ENCODE results near the gene KLHL22.
"Not testable (repeated sequence)": the region's sequence is repeated elsewhere in the genome, so short reads cannot be mapped to it uniquely, and the experiment has no call there.

Gene KLHL22

GRCh38 chr22:20499769-20500168, 4.2 kb upstream of the KLHL22 start:
- DNase-seq (ENCODE audit: low spot score) = no peak

- no peak for DNase-seq (ENCODE audit: low spot score)
These were observed 3.3 kb upstream of the KLHL22 start for GRCh38 chr22:20498913-20499312.

GRCh38 chr22:20497426-20497825, 1.8 kb upstream of the KLHL22 start:
- no peak for DNase-seq (ENCODE audit: low spot score)

GRCh38 chr22:20495861-20496681, 476 bp upstream of the KLHL22 start:
- DNase-seq (ENCODE audit: low spot score) = peak; percentile 95

- no peak for DNase-seq (ENCODE audit: low spot score)
These were observed 4.2 kb downstream of the KLHL22 start for GRCh38 chr22:20491346-20491745.

- DNase-seq (ENCODE audit: low spot score) = no peak
These were observed 4.7 kb downstream of the KLHL22 start for GRCh38 chr22:20490941-20491307.

GRCh38 chr22:20490183-20490940, 5.2 kb downstream of the KLHL22 start:
- no peak for DNase-seq (ENCODE audit: low spot score)

GRCh38 chr22:20488946-20489345, 6.6 kb downstream of the KLHL22 start:
- DNase-seq (ENCODE audit: low spot score) = no peak

GRCh38 chr22:20487715-20488114, 7.9 kb downstream of the KLHL22 start:
- no peak for DNase-seq (ENCODE audit: low spot score)

- no peak for DNase-seq (ENCODE audit: low spot score)
These were observed 9.4 kb downstream of the KLHL22 start for GRCh38 chr22:20486229-20486628.

- no peak for DNase-seq (ENCODE audit: low spot score)
These were observed 10.5 kb downstream of the KLHL22 start for GRCh38 chr22:20484948-20485683.

- DNase-seq (ENCODE audit: low spot score) = no peak
These were observed 11.8 kb downstream of the KLHL22 start for GRCh38 chr22:20483771-20484170.

- DNase-seq (ENCODE audit: low spot score) = not testable (repeated sequence)
These were observed 12.5 kb downstream of the KLHL22 start for GRCh38 chr22:20483143-20483506.

- peak; percentile 16 for DNase-seq (ENCODE audit: low spot score)
These were observed 15.9 kb downstream of the KLHL22 start for GRCh38 chr22:20479612-20480196.

GRCh38 chr22:20478059-20478458, 17.5 kb downstream of the KLHL22 start:
- DNase-seq (ENCODE audit: low spot score) = not testable (repeated sequence)

GRCh38 chr22:20475569-20475968, 20.0 kb downstream of the KLHL22 start:
- not testable (repeated sequence) for DNase-seq (ENCODE audit: low spot score)

GRCh38 chr22:20475115-20475436, 20.5 kb downstream of the KLHL22 start:
- no peak for DNase-seq (ENCODE audit: low spot score)

GRCh38 chr22:20472629-20473442, 22.8 kb downstream of the KLHL22 start:
- no peak for DNase-seq (ENCODE audit: low spot score)

- no peak for DNase-seq (ENCODE audit: low spot score)
These were observed 24.3 kb downstream of the KLHL22 start for GRCh38 chr22:20471126-20471833.

GRCh38 chr22:20470525-20470924, 25.1 kb downstream of the KLHL22 start:
- DNase-seq (ENCODE audit: low spot score) = not testable (repeated sequence)

Measured in COLO829 (cell line).